Activated naive CD4-positive, alpha-beta T cell treated with anti-CD3 and anti-CD28 coated beads, Interleukin-2, amount 50 U/mL, for 24 hours (primary cell): ENCODE data around the gene ADRB2.
A peak's percentile ranks its signal among the peaks of the same experiment; 100 is the strongest.
"Not testable (repeated sequence)": the region's sequence is repeated elsewhere in the genome, so short reads cannot be mapped to it uniquely, and the experiment has no call there.

ENCODE experiments used
- H3K27ac Mint-ChIP-seq: one replicate; pipeline ENCODE4 v1.8.0; 2021; ENCODE audit warnings: mild to moderate bottlenecking, mixed read lengths
- H3K27me3 Mint-ChIP-seq: one replicate; pipeline ENCODE4 v1.8.0; 2021; ENCODE audit warnings: mixed read lengths
- H3K36me3 Mint-ChIP-seq: one replicate; pipeline ENCODE4 v1.8.0; 2021; ENCODE audit warnings: mixed read lengths
- H3K4me1 Mint-ChIP-seq: one replicate; pipeline ENCODE4 v1.8.0; 2021; ENCODE audit warnings: mixed read lengths
- H3K4me3 Mint-ChIP-seq: one replicate; pipeline ENCODE4 v1.8.0; 2021; ENCODE audit warnings: mild to moderate bottlenecking, mixed read lengths
- H3K9me3 Mint-ChIP-seq: one replicate; pipeline ENCODE4 v1.8.0; 2021; ENCODE audit warnings: mixed read lengths

ADRB2 gene

GRCh38 chr5:148798786-148799185 lies 27.6 kb upstream of the ADRB2 start:
- H3K27me3 Mint-ChIP-seq = no peaks in the 10 kb centered on the region
- H3K4me1 Mint-ChIP-seq = peaks cover 7% of the 10 kb centered on the region
- H3K36me3 Mint-ChIP-seq = no peaks in the 10 kb centered on the region
- H3K4me3 Mint-ChIP-seq = no peak overlapping the region
- H3K27ac Mint-ChIP-seq = no peak overlapping the region
- no peaks in the 10 kb centered on the region for H3K9me3 Mint-ChIP-seq

- H3K36me3 Mint-ChIP-seq = no peaks in the 10 kb centered on the region
- no peaks in the 10 kb centered on the region for H3K27me3 Mint-ChIP-seq
- H3K4me1 Mint-ChIP-seq = peaks cover 7% of the 10 kb centered on the region
- H3K4me3 Mint-ChIP-seq = no peak overlapping the region
- peak overlapping the region; percentile 71 for H3K27ac Mint-ChIP-seq
- H3K9me3 Mint-ChIP-seq = no peaks in the 10 kb centered on the region
Observed at GRCh38 chr5:148799737-148800527, 26.5 kb upstream of the ADRB2 start.

- no peaks in the 10 kb centered on the region for H3K36me3 Mint-ChIP-seq
- no peaks in the 10 kb centered on the region for H3K27me3 Mint-ChIP-seq
- no peak overlapping the region for H3K4me3 Mint-ChIP-seq
- peaks cover 16% of the 10 kb centered on the region for H3K4me1 Mint-ChIP-seq
- H3K27ac Mint-ChIP-seq = no peak overlapping the region
- H3K9me3 Mint-ChIP-seq = no peaks in the 10 kb centered on the region
Observed at GRCh38 chr5:148801682-148802276, 24.6 kb upstream of the ADRB2 start.

GRCh38 chr5:148803451-148803850 lies 23.0 kb upstream of the ADRB2 start:
- peaks cover 24% of the 10 kb centered on the region for H3K4me1 Mint-ChIP-seq
- H3K27ac Mint-ChIP-seq, H3K4me3 Mint-ChIP-seq, H3K9me3 Mint-ChIP-seq, H3K27me3 Mint-ChIP-seq, H3K36me3 Mint-ChIP-seq: not testable (repeated sequence)

GRCh38 chr5:148804393-148804792 lies 22.0 kb upstream of the ADRB2 start:
- Mint-ChIP-seq H3K4me3 (no peak overlapping the region), H3K36me3 (no peaks in the 10 kb centered on the region), H3K27ac (no peak overlapping the region), H3K9me3 (no peaks in the 10 kb centered on the region), H3K4me1 (peaks cover 34% of the 10 kb centered on the region), H3K27me3 (no peaks in the 10 kb centered on the region)

GRCh38 chr5:148805326-148806290 lies 20.8 kb upstream of the ADRB2 start:
- no peaks in the 10 kb centered on the region for H3K9me3 Mint-ChIP-seq
- peak overlapping the region; percentile 36 for H3K27ac Mint-ChIP-seq
- no peaks in the 10 kb centered on the region for H3K36me3 Mint-ChIP-seq
- no peaks in the 10 kb centered on the region for H3K27me3 Mint-ChIP-seq
- H3K4me1 Mint-ChIP-seq = peaks cover 41% of the 10 kb centered on the region
- H3K4me3 Mint-ChIP-seq = no peak overlapping the region

GRCh38 chr5:148806520-148806931 lies 19.9 kb upstream of the ADRB2 start:
- no peak overlapping the region for H3K27ac Mint-ChIP-seq
- H3K27me3 Mint-ChIP-seq = no peaks in the 10 kb centered on the region
- H3K4me1 Mint-ChIP-seq = peaks cover 44% of the 10 kb centered on the region
- H3K9me3 Mint-ChIP-seq = no peaks in the 10 kb centered on the region
- H3K4me3 Mint-ChIP-seq = no peak overlapping the region
- no peaks in the 10 kb centered on the region for H3K36me3 Mint-ChIP-seq

GRCh38 chr5:148807851-148808250 lies 18.6 kb upstream of the ADRB2 start:
- Mint-ChIP-seq H3K4me3 (no peak overlapping the region), H3K27me3 (no peaks in the 10 kb centered on the region), H3K4me1 (peaks cover 51% of the 10 kb centered on the region), H3K36me3 (no peaks in the 10 kb centered on the region), H3K27ac (no peak overlapping the region), H3K9me3 (no peaks in the 10 kb centered on the region)

- H3K27me3 Mint-ChIP-seq = no peaks in the 10 kb centered on the region
- H3K27ac Mint-ChIP-seq = peak overlapping the region; percentile 93
- H3K4me1 Mint-ChIP-seq = peaks cover 51% of the 10 kb centered on the region
- peak overlapping the region; percentile 92 for H3K4me3 Mint-ChIP-seq
- no peaks in the 10 kb centered on the region for H3K36me3 Mint-ChIP-seq
- H3K9me3 Mint-ChIP-seq = no peaks in the 10 kb centered on the region
Observed at GRCh38 chr5:148808864-148809642, 17.4 kb upstream of the ADRB2 start.

GRCh38 chr5:148809781-148810524 lies 16.5 kb upstream of the ADRB2 start:
- peak overlapping the region; percentile 93 for H3K27ac Mint-ChIP-seq
- H3K4me1 Mint-ChIP-seq = peaks cover 51% of the 10 kb centered on the region
- H3K27me3 Mint-ChIP-seq = no peaks in the 10 kb centered on the region
- no peaks in the 10 kb centered on the region for H3K36me3 Mint-ChIP-seq
- no peaks in the 10 kb centered on the region for H3K9me3 Mint-ChIP-seq
- peak overlapping the region; percentile 92 for H3K4me3 Mint-ChIP-seq

GRCh38 chr5:148810823-148811222 lies 15.6 kb upstream of the ADRB2 start:
- no peaks in the 10 kb centered on the region for H3K36me3 Mint-ChIP-seq
- H3K9me3 Mint-ChIP-seq = no peaks in the 10 kb centered on the region
- no peaks in the 10 kb centered on the region for H3K27me3 Mint-ChIP-seq
- H3K4me3 Mint-ChIP-seq = peak overlapping the region; percentile 62
- H3K27ac Mint-ChIP-seq = no peak overlapping the region
- peaks cover 43% of the 10 kb centered on the region for H3K4me1 Mint-ChIP-seq

- no peak overlapping the region for H3K27ac Mint-ChIP-seq
- H3K4me1 Mint-ChIP-seq = peaks cover 42% of the 10 kb centered on the region
- H3K9me3 Mint-ChIP-seq = no peaks in the 10 kb centered on the region
- H3K27me3 Mint-ChIP-seq = no peaks in the 10 kb centered on the region
- H3K36me3 Mint-ChIP-seq = no peaks in the 10 kb centered on the region
- peak overlapping the region; percentile 5 for H3K4me3 Mint-ChIP-seq
Observed at GRCh38 chr5:148811756-148812155, 14.7 kb upstream of the ADRB2 start.

- Mint-ChIP-seq H3K9me3 (no peaks in the 10 kb centered on the region), H3K4me1 (peaks cover 18% of the 10 kb centered on the region), H3K27me3 (peaks cover 2% of the 10 kb centered on the region), H3K27ac (peak overlapping the region; percentile 0), H3K36me3 (no peaks in the 10 kb centered on the region), H3K4me3 (no peak overlapping the region)
Observed at GRCh38 chr5:148815086-148815485, 11.3 kb upstream of the ADRB2 start.

- peaks cover 2% of the 10 kb centered on the region for H3K27me3 Mint-ChIP-seq
- H3K27ac Mint-ChIP-seq = peak overlapping the region; percentile 0
- no peak overlapping the region for H3K4me3 Mint-ChIP-seq
- no peaks in the 10 kb centered on the region for H3K36me3 Mint-ChIP-seq
- H3K9me3 Mint-ChIP-seq = no peaks in the 10 kb centered on the region
- H3K4me1 Mint-ChIP-seq = peaks cover 13% of the 10 kb centered on the region
Observed at GRCh38 chr5:148815578-148815977, 10.8 kb upstream of the ADRB2 start.
